Stimulated activated effector memory CD8-positive, alpha-beta T cell treated with anti-CD3 and anti-CD28 coated beads, Interleukin-12 subunit alpha, Interleukin-12 subunit beta, amount 100 ng/mL, for 72 hours (primary cell): ENCODE measurements around the gene CA10.

Experiments used
- ATAC-seq: fragments of 150-1000 bp; cut with Tn5 transposase; 2 replicates; pipeline ENCODE4 v1.10.0; 2021
- DNase-seq, 2 donors: peaks; one replicate each; pipeline ENCODE4 v3.0.0; 2021 to 2022; ENCODE audit warnings: low spot score in 2 of 2
- H3K27ac Mint-ChIP-seq: one replicate; pipeline ENCODE4 v1.8.0; 2022; ENCODE audit warnings: mild to moderate bottlenecking, mixed read lengths
- H3K36me3 Mint-ChIP-seq: one replicate; pipeline ENCODE4 v1.8.0; 2022; ENCODE audit warnings: mild to moderate bottlenecking, mixed read lengths
- H3K4me1 Mint-ChIP-seq: one replicate; pipeline ENCODE4 v1.8.0; 2022; ENCODE audit warnings: mixed read lengths
- H3K4me3 Mint-ChIP-seq: one replicate; pipeline ENCODE4 v1.8.0; 2022; ENCODE audit warnings: mild to moderate bottlenecking, mixed read lengths
- H3K9me3 Mint-ChIP-seq: one replicate; pipeline ENCODE4 v1.8.0; 2022; ENCODE audit warnings: mixed read lengths

Gene CA10

DNA sequence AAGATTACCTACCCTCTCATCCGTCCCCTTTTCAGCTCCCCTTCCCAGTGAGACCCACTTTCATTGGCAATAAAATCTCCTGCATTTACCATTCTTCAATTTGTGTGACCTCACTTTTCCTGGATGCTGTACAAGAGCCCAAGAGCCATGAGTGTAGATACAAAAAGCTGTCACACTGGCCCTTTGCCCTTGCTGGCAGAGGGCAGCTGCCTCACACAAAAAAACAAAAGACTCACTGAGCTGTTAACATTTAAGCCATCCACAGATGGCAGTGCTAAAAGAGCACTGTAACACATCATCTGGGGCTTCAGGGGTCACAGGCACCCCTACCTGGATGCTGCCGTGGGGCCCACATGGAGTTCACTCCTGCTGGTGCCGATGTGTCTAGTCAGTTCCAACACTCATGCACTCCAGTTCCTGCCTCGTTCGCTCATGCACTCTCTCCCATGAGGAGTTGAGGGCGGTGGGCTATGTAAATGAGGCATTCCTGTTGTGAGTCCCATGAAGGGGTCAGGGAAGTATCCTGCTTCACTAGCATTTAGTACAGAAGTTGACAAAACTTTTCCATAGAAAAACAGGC is 123.1 kb downstream of the CA10 start:
- no peak for ATAC-seq
- Mint-ChIP-seq H3K27ac (no peak overlapping the region), H3K4me1 (no peaks in the 10 kb centered on the region), H3K9me3 (peaks cover 5% of the 10 kb centered on the region), H3K4me3 (no peak overlapping the region), H3K36me3 (no peaks in the 10 kb centered on the region)
- no peak for DNase-seq

DNA sequence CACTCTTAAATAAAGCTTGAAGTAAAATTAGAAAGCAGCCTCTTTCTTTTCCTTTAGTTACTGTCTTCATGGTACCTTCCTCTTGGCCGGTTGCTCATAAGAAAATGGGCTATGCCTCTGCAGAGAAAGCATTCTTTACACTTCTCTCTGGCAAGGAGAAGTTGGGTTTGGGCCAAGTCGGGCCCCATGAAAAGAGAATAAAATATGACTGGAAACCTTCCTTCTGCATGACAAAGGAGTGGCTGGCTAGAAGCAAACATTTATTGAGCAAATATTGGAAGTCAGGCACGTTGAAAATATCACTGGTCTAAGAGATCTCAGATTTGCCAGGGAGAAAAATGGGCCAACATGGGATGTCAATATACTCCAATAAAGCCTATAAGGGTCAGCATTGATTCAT is 126.1 kb downstream of the CA10 start:
- Mint-ChIP-seq H3K27ac (no peak overlapping the region), H3K4me1 (no peaks in the 10 kb centered on the region), H3K4me3 (no peak overlapping the region), H3K36me3 (no peaks in the 10 kb centered on the region), H3K9me3 (peaks cover 5% of the 10 kb centered on the region)
- ATAC-seq (no peak), DNase-seq (no peak)

DNA sequence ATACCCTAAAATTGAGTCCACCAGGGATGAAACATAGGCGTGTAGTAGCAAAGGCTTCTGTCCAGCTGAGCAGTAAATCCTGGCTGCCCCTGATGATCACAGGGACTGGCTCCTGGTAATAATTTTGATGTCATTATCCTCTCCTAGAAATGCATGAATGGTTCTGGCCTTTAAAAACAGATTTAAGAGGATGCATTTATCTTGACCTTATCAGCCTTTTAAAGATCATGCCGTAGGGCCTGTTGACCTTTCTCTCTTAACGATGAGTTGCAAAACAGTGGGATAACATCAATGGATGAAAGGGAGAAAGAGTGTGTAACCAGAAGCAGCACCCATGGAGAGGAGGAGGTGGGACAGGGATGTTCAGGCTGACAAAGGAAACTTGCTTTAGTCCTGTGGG is 128.5 kb downstream of the CA10 start:
- DNase-seq (no peak), ATAC-seq (no peak)
- Mint-ChIP-seq H3K4me1 (no peaks in the 10 kb centered on the region), H3K36me3 (no peaks in the 10 kb centered on the region), H3K4me3 (no peak overlapping the region), H3K27ac (no peak overlapping the region), H3K9me3 (no peaks in the 10 kb centered on the region)

DNA sequence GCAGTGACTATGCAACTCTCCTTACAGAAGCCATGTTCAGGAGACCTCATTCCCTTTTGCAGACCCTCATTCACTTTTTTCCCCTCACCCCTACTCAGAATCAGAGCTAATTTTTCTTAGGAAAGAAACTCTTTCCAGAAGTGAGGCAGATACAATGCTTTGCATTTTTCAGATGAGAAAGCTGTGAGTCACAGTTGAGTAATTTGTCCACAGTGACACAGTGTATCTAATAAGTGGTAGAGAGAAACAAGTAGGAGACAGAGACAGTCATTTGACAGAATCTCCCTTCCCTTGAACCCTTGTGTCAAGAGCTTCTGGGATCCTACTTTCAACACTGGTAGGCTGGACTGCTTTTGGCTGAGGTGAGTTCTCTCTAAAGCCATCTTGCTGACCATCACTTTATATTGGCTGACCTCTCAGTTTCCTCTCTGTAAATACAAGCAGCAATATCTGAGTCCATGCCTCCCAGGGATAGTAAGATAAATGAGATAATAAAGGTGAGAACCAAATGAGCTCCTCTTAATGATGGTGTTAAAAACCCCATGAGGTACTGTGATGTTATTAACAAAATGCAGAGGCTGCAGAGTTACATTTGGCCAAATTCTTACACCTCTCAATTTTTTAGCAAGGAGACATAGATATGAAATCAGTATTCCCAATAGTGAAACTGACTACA is 130.8 kb downstream of the CA10 start:
- ATAC-seq (no peak), DNase-seq (no peak)
- no peak overlapping the region for H3K27ac Mint-ChIP-seq
- H3K36me3 Mint-ChIP-seq = no peaks in the 10 kb centered on the region
- no peaks in the 10 kb centered on the region for H3K4me1 Mint-ChIP-seq
- H3K9me3 Mint-ChIP-seq = no peaks in the 10 kb centered on the region
- no peak overlapping the region for H3K4me3 Mint-ChIP-seq

DNA sequence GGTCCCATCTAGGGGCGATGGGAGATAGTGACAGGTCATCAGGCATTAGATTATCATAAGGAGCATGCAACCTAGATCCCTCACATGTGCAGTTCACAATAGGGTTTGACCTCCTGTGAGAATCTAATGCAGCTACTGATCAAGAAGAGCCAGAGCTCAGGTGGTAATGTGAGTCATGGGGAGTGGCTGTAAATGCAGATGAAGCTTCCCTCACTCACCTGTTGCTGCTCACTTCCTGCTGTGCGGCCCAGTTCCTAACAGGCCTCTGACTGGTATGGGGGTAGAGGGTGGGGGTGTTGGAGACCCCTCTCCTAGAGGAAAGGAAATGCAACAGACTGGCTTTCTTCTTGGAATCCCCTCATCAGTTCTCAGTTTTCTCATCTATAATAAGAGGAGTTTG is 131.4 kb downstream of the CA10 start:
- no peaks in the 10 kb centered on the region for H3K4me1 Mint-ChIP-seq
- ATAC-seq (no peak), DNase-seq (no peak)
- no peak overlapping the region for H3K4me3 Mint-ChIP-seq
- H3K27ac Mint-ChIP-seq = no peak overlapping the region
- no peaks in the 10 kb centered on the region for H3K36me3 Mint-ChIP-seq
- no peaks in the 10 kb centered on the region for H3K9me3 Mint-ChIP-seq

DNA sequence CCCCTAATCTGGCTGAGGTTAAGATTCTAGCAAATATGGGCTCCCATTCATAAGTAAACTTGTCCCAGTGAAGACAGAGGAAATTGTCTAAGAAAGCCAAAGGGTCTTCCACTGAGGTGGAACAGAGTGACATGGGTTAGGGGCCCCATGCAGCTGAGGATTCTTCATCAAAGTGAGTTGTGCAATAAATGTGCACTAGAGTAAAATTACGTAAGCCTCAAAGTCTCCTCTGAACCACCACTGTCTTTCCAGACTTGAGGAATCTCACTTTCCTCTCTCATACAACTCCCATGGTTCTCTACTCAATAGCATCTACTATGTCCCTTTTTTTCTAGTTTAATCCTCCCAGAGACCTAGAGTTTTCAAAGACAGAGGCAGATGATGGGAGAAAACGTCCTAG is 132.4 kb downstream of the CA10 start:
- no peaks in the 10 kb centered on the region for H3K36me3 Mint-ChIP-seq
- H3K9me3 Mint-ChIP-seq = no peaks in the 10 kb centered on the region
- H3K4me1 Mint-ChIP-seq = no peaks in the 10 kb centered on the region
- ATAC-seq = no peak
- no peak overlapping the region for H3K27ac Mint-ChIP-seq
- no peak for DNase-seq
- H3K4me3 Mint-ChIP-seq = no peak overlapping the region

DNA sequence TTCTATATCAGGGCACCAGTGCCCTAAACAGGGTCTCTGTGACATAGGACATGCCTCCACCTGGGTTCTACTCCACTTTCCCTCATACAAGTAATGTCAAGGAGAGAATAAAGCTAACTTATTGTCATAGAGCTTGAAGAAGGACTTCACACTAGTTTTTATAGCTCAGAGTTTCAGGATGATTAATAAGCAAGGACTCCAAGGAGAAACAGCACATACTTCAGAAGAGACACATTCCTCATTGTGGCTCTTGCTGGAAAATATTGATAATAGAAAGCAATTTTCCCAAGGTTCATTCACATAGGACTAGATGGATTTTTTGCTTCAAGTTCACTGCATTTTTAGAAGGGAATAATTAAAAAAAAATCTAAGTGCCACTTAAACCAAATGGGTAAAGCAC is 133.3 kb downstream of the CA10 start:
- Mint-ChIP-seq H3K36me3 (no peaks in the 10 kb centered on the region), H3K9me3 (no peaks in the 10 kb centered on the region), H3K27ac (no peak overlapping the region), H3K4me1 (no peaks in the 10 kb centered on the region), H3K4me3 (no peak overlapping the region)
- no peak for ATAC-seq
- DNase-seq = no peak

DNA sequence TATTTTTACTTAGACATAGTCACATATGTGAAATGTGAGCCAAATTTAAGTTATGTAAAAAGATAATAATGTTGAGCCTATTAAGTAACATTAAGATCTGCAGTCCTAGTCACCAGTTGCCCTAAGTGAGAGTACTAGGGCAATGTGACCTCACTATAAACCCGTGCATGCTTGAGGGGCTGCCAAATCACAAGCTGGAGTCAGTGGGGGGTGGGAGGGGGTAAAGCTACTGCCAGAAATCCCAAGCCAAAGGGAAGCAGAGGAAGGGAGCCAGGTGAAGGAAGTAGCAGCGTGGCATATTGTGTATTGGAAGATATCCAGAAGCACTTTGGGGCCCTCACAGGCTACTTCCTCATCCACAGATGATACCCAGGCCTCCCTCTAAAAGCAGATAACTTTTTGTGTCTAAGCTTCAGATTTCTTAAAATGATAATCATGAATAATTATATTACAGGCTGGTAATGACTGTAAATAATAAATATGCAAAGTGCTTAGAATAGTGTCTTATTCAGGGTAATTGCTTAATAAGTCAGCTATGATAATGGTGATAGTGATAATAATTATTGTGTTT is 134.1 kb downstream of the CA10 start:
- Mint-ChIP-seq H3K4me3 (no peak overlapping the region), H3K4me1 (no peaks in the 10 kb centered on the region), H3K36me3 (no peaks in the 10 kb centered on the region), H3K9me3 (no peaks in the 10 kb centered on the region), H3K27ac (no peak overlapping the region)
- DNase-seq = no peak
- no peak for ATAC-seq

DNA sequence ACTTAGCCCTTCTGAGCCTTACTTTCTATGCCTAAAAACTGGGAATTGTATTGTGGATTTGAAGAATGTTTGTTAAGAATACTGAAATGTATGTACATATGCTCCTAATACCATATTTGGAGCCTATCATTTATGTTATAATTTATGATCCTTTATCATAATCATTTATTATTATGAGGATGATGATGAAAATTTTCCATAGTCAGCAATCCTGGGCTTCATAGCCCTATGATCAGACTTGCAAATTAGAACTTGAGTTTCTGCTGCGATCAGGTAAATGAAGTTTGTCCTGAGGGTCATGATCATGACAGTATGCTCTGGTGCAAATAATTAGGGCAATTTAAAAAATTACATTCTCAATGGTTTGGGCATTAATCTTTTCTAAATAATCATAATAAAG is 147.4 kb downstream of the CA10 start:
- Mint-ChIP-seq H3K27ac (no peak overlapping the region), H3K4me3 (no peak overlapping the region), H3K36me3 (no peaks in the 10 kb centered on the region), H3K9me3 (peaks cover 7% of the 10 kb centered on the region), H3K4me1 (no peaks in the 10 kb centered on the region)
- DNase-seq (no peak), ATAC-seq (no peak)

DNA sequence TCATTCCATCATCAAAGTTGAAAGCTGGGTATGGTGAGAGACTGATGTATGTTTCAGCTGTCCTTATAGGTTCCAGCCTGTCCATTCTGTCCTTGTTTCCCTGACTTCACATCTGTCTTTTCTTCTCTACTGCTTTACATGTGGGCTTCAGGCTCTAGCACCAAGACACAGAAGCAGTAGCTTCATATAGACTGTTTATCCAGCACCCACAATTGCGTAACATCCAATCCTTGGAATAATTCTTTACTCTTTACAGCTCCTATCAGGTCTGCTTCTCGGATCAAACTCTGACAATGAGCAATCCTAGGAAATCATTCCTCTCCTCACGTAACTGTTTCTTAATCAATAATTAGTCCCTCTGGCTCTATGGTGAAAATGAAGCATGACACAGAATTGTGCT is 158.9 kb downstream of the CA10 start:
- no peaks in the 10 kb centered on the region for H3K4me1 Mint-ChIP-seq
- H3K9me3 Mint-ChIP-seq = peaks cover 6% of the 10 kb centered on the region
- ATAC-seq (no peak), DNase-seq (no peak)
- H3K27ac Mint-ChIP-seq = no peak overlapping the region
- no peak overlapping the region for H3K4me3 Mint-ChIP-seq
- no peaks in the 10 kb centered on the region for H3K36me3 Mint-ChIP-seq

DNA sequence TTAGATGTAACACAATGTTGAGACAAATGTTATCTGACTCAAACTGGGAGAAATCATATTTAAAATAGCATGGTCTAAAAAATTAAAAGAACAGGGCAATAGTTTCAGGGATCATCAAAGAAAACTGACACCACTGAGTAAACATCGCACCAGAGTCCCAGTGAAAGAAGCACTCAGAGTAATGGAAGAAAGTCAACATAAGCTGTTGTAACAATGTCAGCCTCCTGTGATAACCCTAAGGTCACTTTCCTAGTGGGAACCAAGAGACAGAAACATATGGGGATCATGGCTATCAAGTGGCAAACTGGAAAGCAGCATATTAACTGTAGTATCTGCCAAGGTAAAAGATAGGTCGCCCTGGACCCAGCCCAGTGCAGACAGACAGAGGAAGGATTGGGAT is 160.8 kb downstream of the CA10 start:
- Mint-ChIP-seq H3K36me3 (no peaks in the 10 kb centered on the region), H3K4me3 (no peak overlapping the region), H3K9me3 (peaks cover 7% of the 10 kb centered on the region), H3K27ac (no peak overlapping the region), H3K4me1 (no peaks in the 10 kb centered on the region)
- DNase-seq = no peak
- no peak for ATAC-seq

DNA sequence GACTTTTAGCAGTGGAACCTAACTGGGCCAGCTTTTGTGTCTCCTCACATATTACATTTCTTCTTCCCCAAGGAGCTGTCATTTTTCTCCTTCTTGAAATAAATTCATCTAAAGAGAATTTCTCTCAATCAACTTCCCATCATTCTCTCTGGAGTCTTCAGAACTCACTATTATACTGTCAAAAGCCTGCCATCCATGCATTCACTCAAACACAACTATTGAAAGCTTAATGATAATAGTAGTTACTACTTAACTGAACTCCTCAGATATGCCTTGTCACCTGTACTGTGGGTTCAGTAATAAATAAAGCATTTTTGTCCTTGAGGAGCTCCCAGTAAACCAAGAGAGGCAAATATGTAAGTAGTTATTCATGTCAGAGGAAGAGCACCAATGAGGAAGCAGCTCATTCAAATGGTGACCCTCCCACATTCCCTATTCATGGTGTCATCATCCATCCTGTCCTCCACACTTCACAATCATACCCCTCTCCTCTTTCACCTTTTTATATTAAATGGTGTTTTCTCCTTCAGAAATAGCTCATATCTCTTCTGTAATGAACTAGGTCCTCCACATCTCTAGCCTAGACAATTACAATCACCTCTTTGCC is 162.6 kb downstream of the CA10 start:
- Mint-ChIP-seq H3K4me1 (no peaks in the 10 kb centered on the region), H3K9me3 (peaks cover 7% of the 10 kb centered on the region), H3K36me3 (no peaks in the 10 kb centered on the region), H3K4me3 (no peak overlapping the region), H3K27ac (no peak overlapping the region)
- DNase-seq (no peak), ATAC-seq (no peak)

DNA sequence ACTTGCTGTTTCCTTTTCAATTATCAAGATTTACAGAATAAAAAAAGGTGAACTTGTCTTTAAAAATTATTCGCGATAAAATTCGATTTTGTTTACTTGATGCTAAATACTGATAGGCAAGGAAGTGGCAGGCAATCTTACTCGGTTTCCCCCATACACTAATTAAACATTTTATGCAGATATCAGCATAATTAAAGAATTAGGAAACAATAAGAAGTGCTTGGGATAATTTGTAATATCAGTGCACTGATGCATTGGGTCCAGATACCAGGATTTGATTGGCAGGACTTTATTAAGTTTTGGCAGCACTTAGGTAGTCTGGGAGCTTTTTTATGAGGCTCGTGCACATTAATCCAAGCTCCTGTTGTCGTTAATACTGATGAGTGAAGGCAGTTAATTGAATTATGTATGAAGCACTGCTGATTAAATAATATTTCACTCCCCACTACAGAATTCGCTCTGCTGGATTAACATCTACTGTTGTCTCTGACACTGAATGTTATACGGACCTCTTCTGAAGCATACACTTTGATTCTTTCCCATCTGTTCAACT is 165.6 kb downstream of the CA10 start:
- DNase-seq = no peak
- ATAC-seq = no peak
- H3K4me1 Mint-ChIP-seq = no peaks in the 10 kb centered on the region
- H3K9me3 Mint-ChIP-seq = peaks cover 7% of the 10 kb centered on the region
- H3K4me3 Mint-ChIP-seq = no peak overlapping the region
- no peak overlapping the region for H3K27ac Mint-ChIP-seq
- H3K36me3 Mint-ChIP-seq = no peaks in the 10 kb centered on the region

DNA sequence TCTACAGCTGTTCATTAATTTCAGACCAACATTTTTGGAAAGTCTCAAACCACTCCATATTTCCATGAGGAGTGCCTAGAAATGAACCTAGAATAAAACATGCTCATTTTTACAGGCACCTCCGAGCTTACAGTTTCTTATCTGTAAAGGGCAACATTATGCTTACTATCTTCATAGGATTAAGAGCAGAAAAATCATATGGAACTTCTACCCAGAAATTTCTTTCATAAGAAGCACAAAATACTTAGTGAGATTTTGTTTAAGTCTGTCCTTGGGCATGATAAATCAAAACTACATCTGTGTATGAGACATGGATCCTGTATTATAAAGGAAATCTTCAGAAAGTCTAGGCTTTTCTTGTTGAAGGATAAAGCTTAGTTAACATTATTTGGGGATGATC is 187.4 kb downstream of the CA10 start:
- Mint-ChIP-seq H3K27ac (no peak overlapping the region), H3K4me1 (no peaks in the 10 kb centered on the region), H3K9me3 (peaks cover 17% of the 10 kb centered on the region), H3K4me3 (no peak overlapping the region), H3K36me3 (no peaks in the 10 kb centered on the region)
- ATAC-seq = no peak
- no peak for DNase-seq

DNA sequence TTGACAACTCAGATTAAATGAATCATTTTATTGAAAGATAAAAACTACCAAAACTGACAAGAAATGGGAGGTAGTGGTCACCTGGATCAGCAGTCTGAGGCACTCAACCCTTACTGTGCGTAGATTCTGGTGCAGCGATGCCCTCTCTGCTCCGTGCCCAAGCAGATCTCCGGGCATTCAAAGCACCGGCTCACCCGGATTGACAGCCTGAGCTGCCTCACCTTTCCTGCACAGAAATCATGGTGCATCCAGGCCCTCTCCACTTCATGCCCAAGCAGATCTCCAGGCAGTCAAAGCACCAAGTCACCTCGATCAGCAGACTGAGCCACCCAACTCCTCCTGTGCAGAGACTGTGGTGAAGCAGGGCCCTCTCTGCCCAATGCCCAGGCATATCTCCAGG is 196.8 kb downstream of the CA10 start:
- Mint-ChIP-seq H3K4me1 (no peaks in the 10 kb centered on the region), H3K27ac (no peak overlapping the region), H3K4me3 (no peak overlapping the region), H3K36me3 (no peaks in the 10 kb centered on the region), H3K9me3 (peaks cover 15% of the 10 kb centered on the region)
- DNase-seq (no peak), ATAC-seq (no peak)

DNA sequence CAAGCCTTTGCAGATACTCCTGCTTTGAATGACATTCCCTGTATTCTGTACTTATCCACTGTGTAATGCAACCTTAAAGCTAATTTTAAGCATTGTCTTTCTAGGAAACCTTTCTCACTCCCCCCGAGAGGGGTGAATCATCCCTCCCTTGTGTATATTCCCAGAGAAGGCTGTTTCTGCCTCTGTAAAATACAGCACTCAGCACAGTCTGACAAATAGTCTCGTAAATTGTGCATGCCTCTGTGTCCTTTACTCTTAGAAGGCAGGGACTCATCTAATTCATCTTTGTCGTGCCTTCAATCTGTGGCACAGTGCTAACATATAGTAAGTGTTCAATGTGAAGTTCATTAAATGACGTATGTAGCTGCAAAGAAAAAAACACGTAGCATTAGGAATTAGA is 200.7 kb downstream of the CA10 start:
- Mint-ChIP-seq H3K9me3 (peaks cover 4% of the 10 kb centered on the region), H3K4me3 (no peak overlapping the region), H3K36me3 (no peaks in the 10 kb centered on the region), H3K27ac (no peak overlapping the region), H3K4me1 (no peaks in the 10 kb centered on the region)
- DNase-seq (no peak), ATAC-seq (no peak)
